ENCODE results near the gene NME1. TPM values are rescaled to one million over a fixed set of nuclear protein-coding genes. Genes with fewer than 3 reads are reported as not detected.

NME1 gene
- total and polyA plus RNA-seq, 9 of the 15 experiments (the other 6 are each of a cell fraction or from before 2014, with no cell fraction given), result 449 to 1,588 (median 604) TPM

GRCh38 chr17:51165680-51166197 lies 12.4 kb downstream of the NME1 start (continued):
- TF ChIP-seq FUS (optimal IDR thresholded peaks at IDR 0.05; ENCODE audit: low read depth, low read length), result no peak
- TF ChIP-seq ZNF695 (CRISPR knock-in tag; IDR thresholded peaks at IDR 0.05), result no peak
- peak; percentile 72 for TF ChIP-seq ETV1 (tag; conservative IDR thresholded peaks at IDR 0.05; ENCODE audit: low read depth)
- TF ChIP-seq CTBP1 (IDR thresholded peaks at IDR 0.05; ENCODE audit: borderline replicate concordance), result peak; percentile 91
- peak; percentile 85 for TF ChIP-seq NKRF (IDR thresholded peaks at IDR 0.05; ENCODE audit: borderline replicate concordance)
- no peak for TF ChIP-seq PRDM10 (IDR thresholded peaks at IDR 0.05; ENCODE audit: partially characterized antibody)
- no peak for TF ChIP-seq ZBTB34 (CRISPR knock-in tag; IDR thresholded peaks at IDR 0.05)
- TF ChIP-seq ZNF398 (CRISPR knock-in tag; IDR thresholded peaks at IDR 0.05), result no peak
- TF ChIP-seq ARID2 (IDR thresholded peaks at IDR 0.05), result peak; percentile 37; the same call in 1 of the 2 replicates
- TF ChIP-seq ZNF395 (CRISPR knock-in tag; IDR thresholded peaks at IDR 0.05), result peak; percentile 6; the same call in 1 of the 2 replicates
- TF ChIP-seq NR2C1 (IDR thresholded peaks at IDR 0.05), result peak; percentile 81
- TF ChIP-seq NR2C1 (tag; IDR thresholded peaks at IDR 0.05), result peak; percentile 65
- TF ChIP-seq ZNF280A (IDR thresholded peaks at IDR 0.05; ENCODE audit: low read depth, partially characterized antibody), result peak; percentile 16
- peak; percentile 37 for TF ChIP-seq NCOR1 (IDR thresholded peaks at IDR 0.05)
- TF ChIP-seq SMARCB1 (IDR thresholded peaks at IDR 0.05; ENCODE audit: insufficient read length, low read depth), result no peak
- no peak for TF ChIP-seq ZNF347 (CRISPR knock-in tag; IDR thresholded peaks at IDR 0.05; ENCODE audit: low read depth)

Measured in K562 (cell line).